Measurements from ENCODE around the gene ARMH1.

DNA sequence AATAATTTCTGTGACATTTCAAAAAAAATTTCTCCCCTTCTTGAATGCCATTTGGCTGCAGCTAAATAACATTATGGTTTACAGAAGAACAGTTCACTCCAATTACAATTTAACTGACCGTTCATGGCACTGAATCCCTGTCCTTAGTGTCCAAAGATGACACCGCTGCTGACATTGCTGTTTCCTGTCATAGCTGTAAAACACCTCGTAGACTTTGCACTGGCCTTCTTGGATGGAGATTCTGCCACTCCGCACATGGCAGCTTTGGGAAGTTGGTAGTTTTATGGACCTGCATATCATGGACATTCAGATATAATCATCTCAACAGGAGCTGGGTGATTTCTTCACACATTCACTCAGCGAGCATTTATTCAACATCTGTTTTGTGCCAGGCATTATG lies 5.0 kb downstream of the ARMH1 start:
- TF ChIP-seq EZH2phosphoT487 (IDR thresholded peaks at IDR 0.05; ENCODE audit: insufficient read depth, low read depth) (no peak), EZH2 (IDR thresholded peaks at IDR 0.05; ENCODE audit: insufficient read depth, poor library complexity, severe bottlenecking) (no peak)
